ENCODE measurements around the gene NEK1.
A peak's percentile ranks its signal among the peaks of the same experiment; 100 is the strongest.
"Not testable (repeated sequence)": the region's sequence is repeated elsewhere in the genome, so short reads cannot be mapped to it uniquely, and the experiment has no call there.

The NEK1 gene

GRCh38 chr4:169601016-169601771 is 11.2 kb downstream of the NEK1 start:
- no peak for DNase-seq (ENCODE audit: low spot score)

- DNase-seq (ENCODE audit: low spot score): no peak
Observed at GRCh38 chr4:169594560-169595195, 17.7 kb downstream of the NEK1 start.

GRCh38 chr4:169593050-169593560 is 19.3 kb downstream of the NEK1 start:
- no peak for DNase-seq (ENCODE audit: low spot score)

DNA sequence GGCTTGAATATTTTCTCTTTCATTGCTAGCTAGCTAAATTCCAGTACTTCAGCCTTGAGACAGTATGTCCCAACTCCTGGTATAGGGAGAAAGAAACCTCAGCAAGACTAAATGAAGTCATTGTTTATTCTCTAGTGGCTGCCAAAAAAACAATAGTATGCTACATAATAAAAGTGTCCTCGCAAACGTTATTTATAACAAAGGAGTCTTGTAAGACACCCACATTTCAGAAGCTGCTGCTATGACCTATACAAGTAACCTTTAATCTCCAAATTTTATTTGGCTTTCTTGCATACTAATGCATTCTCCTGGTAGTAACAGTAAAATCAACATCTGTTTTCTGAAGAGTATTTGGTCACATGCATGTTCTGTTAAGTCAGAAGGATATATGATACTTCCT is 28.8 kb downstream of the NEK1 start:
- peak; percentile 19 for DNase-seq (ENCODE audit: low spot score)

DNA sequence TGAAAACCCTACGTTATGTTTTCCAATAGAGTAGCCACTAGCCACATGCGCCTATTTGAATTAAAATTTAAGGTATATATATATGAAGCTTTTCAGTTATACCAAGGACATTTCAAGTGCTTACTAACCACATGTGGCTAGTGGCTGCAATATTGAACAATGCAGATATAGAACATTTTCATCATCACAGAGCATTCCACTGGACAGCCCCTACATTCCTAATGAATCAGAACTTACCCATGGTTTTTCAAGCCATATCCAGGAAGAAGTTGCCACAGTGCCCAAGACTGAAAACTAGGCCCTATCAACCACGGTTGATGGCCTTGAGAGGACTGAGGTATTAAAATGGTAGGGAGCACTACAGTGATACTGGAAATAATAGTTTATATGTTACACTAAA is 29.7 kb downstream of the NEK1 start:
- DNase-seq (ENCODE audit: low spot score): no peak

DNA sequence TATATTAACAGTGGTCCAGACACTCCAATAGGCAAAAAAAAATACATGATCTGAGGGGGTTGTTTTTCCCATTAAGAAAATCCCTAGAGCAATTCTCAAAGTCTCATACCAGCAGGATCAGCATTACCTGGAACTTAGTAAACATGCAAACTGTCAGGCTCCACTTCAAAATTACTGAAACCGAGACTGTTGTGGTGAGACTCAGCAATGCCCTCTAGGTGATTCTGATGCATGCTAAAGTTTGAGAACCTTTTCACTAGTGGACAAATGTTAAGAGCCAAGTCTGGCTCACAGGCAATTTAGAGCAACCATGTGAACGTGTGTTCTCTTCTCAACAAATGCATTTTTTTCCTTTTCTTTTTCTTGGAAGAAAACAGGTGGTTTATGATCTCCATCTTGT is 30.2 kb downstream of the NEK1 start:
- DNase-seq (ENCODE audit: low spot score): no peak

- no peak for DNase-seq (ENCODE audit: low spot score)
Observed at GRCh38 chr4:169573889-169574288, 38.5 kb downstream of the NEK1 start.

- no peak for DNase-seq (ENCODE audit: low spot score)
Observed at GRCh38 chr4:169571435-169571834, 40.9 kb downstream of the NEK1 start.

DNA sequence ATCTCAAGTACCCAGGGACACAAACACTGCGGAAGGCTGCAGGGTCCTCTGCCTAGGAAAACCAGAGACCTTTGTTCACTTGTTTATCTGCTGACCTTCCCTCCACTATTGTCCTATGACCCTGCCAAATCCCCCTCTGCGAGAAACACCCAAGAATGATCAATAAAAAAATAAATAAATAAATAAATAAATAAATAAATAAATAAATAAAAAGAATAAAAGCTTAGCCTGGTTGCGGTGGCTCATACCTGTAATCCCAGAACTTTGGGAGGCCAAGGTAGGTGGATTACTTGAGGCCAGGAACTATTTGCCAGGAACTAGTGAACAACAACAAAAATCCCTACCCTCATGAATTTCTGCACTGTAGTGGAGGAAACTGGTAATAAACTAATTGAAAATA is 41.4 kb downstream of the NEK1 start:
- DNase-seq (ENCODE audit: low spot score): not testable (repeated sequence)

GRCh38 chr4:169570266-169570665 is 42.1 kb downstream of the NEK1 start:
- DNase-seq (ENCODE audit: low spot score): not testable (repeated sequence)

DNA sequence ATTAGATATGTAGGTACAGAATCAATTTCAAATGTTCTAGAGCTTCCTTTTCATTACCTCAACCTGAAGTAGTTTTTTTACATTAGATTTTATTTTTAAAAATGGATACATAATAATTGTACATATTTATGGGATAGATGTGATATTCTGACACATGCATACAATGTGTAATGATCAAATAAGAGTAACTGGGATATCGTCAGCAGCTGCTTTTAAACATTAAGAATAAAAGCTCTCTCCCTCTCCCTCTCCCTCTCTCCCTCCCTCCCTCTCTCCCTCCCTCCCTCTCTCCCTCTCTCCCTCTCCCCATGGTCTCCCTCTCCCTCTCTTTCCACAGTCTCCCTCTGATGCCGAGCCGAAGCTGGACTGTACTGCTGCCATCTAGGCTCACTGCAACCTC is 43.2 kb downstream of the NEK1 start:
- not testable (repeated sequence) for DNase-seq (ENCODE audit: low spot score)

GRCh38 chr4:169567916-169568315 is 44.5 kb downstream of the NEK1 start:
- DNase-seq (ENCODE audit: low spot score): no peak

GRCh38 chr4:169566021-169566818 is 46.2 kb downstream of the NEK1 start:
- DNase-seq (ENCODE audit: low spot score): peak; percentile 66

- DNase-seq (ENCODE audit: low spot score): no peak
Observed at GRCh38 chr4:169565606-169566005, 46.8 kb downstream of the NEK1 start.

- no peak for DNase-seq (ENCODE audit: low spot score)
Observed at GRCh38 chr4:169557061-169557636, 55.2 kb downstream of the NEK1 start.

DNA sequence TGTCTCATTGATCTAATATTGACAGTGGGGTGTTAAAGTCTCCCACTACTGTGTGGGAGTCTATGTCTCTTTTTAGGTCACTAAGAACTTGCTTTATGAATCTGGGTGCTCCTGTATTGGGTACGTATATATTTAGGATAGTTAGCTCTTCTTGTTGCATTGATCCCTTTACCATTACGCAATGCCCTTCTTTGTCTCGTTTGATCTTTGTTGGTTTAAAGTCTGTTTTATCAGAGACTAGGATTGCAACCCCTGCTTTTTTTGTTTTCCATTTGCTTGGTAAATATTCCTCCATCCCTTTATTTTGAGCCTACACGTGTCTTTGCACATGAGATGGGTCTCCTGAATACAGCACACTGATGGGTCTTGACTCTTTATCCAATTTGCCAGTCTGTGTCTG is 65.8 kb downstream of the NEK1 start:
- DNase-seq (ENCODE audit: low spot score): not testable (repeated sequence)

- DNase-seq (ENCODE audit: low spot score): no peak
Observed at GRCh38 chr4:169540774-169541173, 71.6 kb downstream of the NEK1 start.

- no peak for DNase-seq (ENCODE audit: low spot score)
Observed at GRCh38 chr4:169530048-169530447, 82.3 kb downstream of the NEK1 start.

DNA sequence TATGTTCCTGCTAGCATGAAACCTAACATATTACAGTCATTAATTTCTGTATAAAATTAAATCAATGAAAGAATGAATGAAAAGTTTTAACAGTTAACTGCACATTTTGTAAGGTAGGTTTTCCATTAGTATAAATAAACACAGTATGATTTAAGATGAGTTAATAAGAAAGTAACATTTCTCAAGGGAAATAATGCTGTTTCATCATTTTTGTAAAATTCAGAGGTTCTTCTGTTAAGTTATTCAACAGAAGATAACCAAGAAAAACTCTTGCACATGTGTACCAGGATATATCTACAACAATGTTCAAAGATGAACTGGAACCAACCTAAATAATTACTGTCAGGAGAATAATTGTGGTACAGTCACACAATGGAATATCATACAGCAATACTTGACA is 88.6 kb downstream of the NEK1 start:
- DNase-seq (ENCODE audit: low spot score): no peak

GRCh38 chr4:169510617-169511016 is 101.8 kb downstream of the NEK1 start:
- no peak for DNase-seq (ENCODE audit: low spot score)

DNA sequence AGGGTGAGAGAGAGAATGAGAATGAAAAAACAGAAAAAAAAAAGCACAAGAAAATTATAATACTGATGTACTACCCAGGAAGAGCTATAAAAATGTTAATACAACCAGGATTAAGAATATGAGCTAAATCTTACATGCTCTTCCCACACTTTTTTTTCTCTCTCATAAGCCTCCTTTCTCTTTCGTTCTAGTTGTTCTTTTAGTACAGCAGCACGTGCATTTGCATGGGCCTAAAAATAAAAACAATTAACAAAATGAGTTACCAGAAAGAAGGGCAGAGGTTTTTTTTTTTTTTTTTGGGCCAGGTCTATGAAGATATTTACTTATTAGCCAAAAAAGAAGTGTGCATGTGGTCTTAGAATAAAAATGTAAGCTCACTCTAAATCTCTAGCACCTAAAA is 105.5 kb downstream of the NEK1 start:
- no peak for DNase-seq (ENCODE audit: low spot score)

DNA sequence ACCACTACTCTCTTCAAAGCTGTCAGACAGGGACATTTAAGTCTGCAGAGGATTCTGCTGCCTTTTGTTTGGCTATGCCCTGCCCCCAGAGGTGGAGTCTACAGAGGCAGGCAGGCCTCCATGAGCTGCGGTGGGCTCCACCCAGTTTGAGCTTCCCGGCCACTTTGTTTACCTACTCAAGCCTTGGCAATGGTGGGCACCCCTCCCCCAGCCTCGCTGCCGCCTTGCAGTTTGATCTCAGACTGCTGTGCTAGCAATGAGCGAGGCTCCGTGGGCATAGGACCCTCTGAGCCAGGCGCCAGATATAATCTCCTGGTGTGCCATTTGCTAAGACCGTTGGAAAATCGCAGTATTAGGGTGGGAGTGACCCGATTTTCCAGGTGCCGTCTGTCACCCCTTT is 112.5 kb downstream of the NEK1 start:
- not testable (repeated sequence) for DNase-seq (ENCODE audit: low spot score)
